NCI-H1436 (cell line): ENCODE results near the gene CAPN14.
A peak's percentile ranks its signal among the peaks of the same experiment; 100 is the strongest.

Experiments used
- DNase-seq: peaks from one replicate; lab custom pipeline; 2025; lab: John Stamatoyannopoulos, UW

CAPN14 gene

GRCh38 chr2:31140151-31140550 lies 77.2 kb downstream of the CAPN14 start:
- DNase-seq = no peak

- DNase-seq = no peak
These were observed 77.6 kb downstream of the CAPN14 start for GRCh38 chr2:31139671-31140070.

- peak; percentile 51 for DNase-seq
These were observed 79.0 kb downstream of the CAPN14 start, which contains the start of gene GALNT14 for GRCh38 chr2:31138037-31138962. Gene GALNT14 (minus strand): TSS chr2:31138440. CDS start chr2:31138086, 354 bp downstream.

GRCh38 chr2:31137211-31138036 lies 79.9 kb downstream of the CAPN14 start:
- DNase-seq = no peak

GRCh38 chr2:31136732-31137131 lies 80.6 kb downstream of the CAPN14 start:
- no peak for DNase-seq

GRCh38 chr2:31136000-31136399 lies 81.3 kb downstream of the CAPN14 start:
- no peak for DNase-seq

- DNase-seq = no peak
These were observed 82.8 kb downstream of the CAPN14 start for GRCh38 chr2:31134480-31134879.

- DNase-seq = no peak
These were observed 84.5 kb downstream of the CAPN14 start for GRCh38 chr2:31132786-31133185.

GRCh38 chr2:31131871-31132270 lies 85.4 kb downstream of the CAPN14 start:
- DNase-seq = no peak

- DNase-seq = no peak
These were observed 87.7 kb downstream of the CAPN14 start for GRCh38 chr2:31129375-31130171.

GRCh38 chr2:31127931-31128330 lies 89.4 kb downstream of the CAPN14 start:
- no peak for DNase-seq

GRCh38 chr2:31125918-31126695 lies 91.2 kb downstream of the CAPN14 start:
- DNase-seq = no peak

- no peak for DNase-seq
These were observed 92.4 kb downstream of the CAPN14 start for GRCh38 chr2:31124904-31125303.
